ENCODE results near the gene IFNA5. TPM values are rescaled to one million over a fixed set of nuclear protein-coding genes. Genes with fewer than 3 reads are reported as not detected.
A peak's percentile ranks its signal among the peaks of the same experiment; 100 is the strongest.

IFNA5 gene
- total RNA-seq, result not detected in 2 replicates

DNA sequence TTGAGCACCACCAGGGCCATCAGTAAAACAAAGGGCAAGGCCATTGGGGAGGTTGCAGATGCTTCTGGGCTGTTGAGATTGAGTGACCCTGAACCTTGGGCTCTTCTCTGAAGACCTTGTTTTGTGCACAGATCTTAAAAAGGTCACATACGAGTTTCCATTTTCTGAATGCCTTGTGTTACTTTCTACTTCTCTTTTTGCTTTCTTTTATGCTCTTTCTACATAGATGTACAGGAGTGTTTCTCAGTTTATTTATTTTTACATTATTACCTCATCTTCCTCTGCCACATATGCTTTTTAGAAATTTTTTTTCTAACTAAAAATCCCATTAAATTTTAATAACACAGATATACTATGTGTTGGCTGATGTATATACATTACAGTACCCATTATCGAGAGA lies at the start of gene IFNA5:
TSS of gene IFNA5 (minus strand) at position 101 of the 400 bp plus-strand sequence. CDS start at position 44, 57 bp downstream.
- H3K9me3 Mint-ChIP-seq, result no peaks in the 10 kb centered on the region
- DNase-seq, result no peak
- H3K27me3 Mint-ChIP-seq, result peaks cover 50% of the 10 kb centered on the region
- no peaks in the 10 kb centered on the region for H3K36me3 Mint-ChIP-seq (ENCODE audit: low read depth)
- H3K4me1 Mint-ChIP-seq, result no peaks in the 10 kb centered on the region
- H3K27ac Mint-ChIP-seq, result no peak within 1 kb of the TSS
- H3K4me3 Mint-ChIP-seq, result no peak within 1 kb of the TSS
- intact Hi-C loops (cut with micrococcal nuclease), result no loop called here

DNA sequence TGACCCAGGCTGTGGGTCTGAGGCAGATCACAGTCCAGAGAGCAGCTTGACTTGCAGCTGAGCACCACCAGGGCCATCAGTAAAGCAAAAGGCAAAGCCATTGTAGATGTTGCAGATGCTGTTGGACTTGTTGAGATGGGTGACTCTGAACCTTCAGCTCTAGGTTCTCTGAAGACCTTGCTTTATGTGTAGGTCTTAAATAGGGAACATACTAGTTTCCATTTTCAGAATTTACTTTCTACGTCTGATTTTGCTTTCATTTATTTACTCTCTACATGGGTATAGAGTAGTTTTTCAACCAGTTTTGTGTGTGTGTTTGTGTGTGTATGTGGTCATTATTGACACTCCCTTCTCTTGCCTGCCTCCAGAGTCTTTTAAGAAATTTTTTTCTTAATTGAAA lies 45.7 kb upstream of the IFNA5 start, which contains the start of gene IFNA6:
TSS of gene IFNA6 (minus strand) at position 101 of the 400 bp plus-strand sequence. CDS start at position 101, 0 bp downstream.
- Mint-ChIP-seq H3K4me1 (no peaks in the 10 kb centered on the region), H3K36me3 (ENCODE audit: low read depth) (peaks cover 4% of the 10 kb centered on the region), H3K9me3 (peaks cover 16% of the 10 kb centered on the region), H3K4me3 (no peak within 1 kb of the TSS), H3K27ac (no peak within 1 kb of the TSS), H3K27me3 (peaks cover 69% of the 10 kb centered on the region)
- no peak for DNase-seq
- intact Hi-C loops (cut with micrococcal nuclease), result loop anchor here (10.0 kb wide), 2 partner anchors 244 to 704 kb away; no protein-coding TSS in a partner anchor

DNA sequence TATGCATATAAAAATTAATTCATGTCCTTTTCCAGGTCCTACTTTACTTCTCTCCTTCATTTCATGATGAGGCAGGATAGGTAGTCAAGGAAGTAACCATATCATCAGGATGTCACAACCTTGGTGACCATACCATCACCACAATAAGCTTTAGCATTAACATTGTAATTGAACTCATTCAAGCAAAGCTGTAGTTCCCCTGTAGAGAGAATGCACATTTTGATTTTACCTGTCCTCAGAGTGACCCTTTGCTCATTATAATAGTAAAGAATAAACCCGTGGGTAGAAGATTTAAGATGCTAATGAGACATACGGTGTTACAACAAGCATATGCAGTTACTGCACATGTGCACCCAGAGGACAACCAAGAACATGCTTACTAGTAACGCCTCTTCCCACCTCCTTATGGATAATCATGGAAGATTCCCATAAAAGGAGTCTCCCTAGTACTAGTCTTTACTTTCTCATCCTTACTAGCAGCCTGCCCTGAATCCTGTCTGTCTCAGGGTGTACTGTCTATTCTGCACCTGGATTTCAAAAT lies 43.4 kb upstream of the IFNA5 start:
- Mint-ChIP-seq H3K4me3 (no peak overlapping the region), H3K9me3 (peaks cover 11% of the 10 kb centered on the region), H3K27ac (no peak overlapping the region), H3K36me3 (ENCODE audit: low read depth) (no peaks in the 10 kb centered on the region), H3K4me1 (no peaks in the 10 kb centered on the region), H3K27me3 (peaks cover 67% of the 10 kb centered on the region)
- intact Hi-C loops (cut with micrococcal nuclease), result no loop called here
- DNase-seq, result no peak

DNA sequence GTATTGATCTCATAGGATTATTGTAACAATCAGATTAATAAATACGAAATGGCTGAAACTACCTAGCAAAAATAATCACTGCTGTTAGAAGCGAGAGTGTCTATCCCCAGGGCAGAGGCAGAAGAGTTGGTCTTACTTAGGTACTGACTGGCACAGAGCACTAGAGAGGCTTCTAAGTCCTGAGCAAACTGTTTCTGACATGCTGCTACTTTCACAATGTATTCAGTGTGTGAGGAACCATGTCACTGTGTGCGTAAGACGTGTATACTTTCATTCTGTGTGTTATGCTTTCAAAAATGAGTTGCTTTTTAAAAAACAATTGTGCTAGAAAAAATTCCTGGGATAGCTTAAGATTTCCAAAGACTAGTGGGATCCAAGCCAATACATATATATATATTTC lies 35.6 kb upstream of the IFNA5 start:
- H3K36me3 Mint-ChIP-seq (ENCODE audit: low read depth), result no peaks in the 10 kb centered on the region
- H3K27ac Mint-ChIP-seq, result no peak overlapping the region
- no peak overlapping the region for H3K4me3 Mint-ChIP-seq
- intact Hi-C loops (cut with micrococcal nuclease), result no loop called here
- peaks cover 5% of the 10 kb centered on the region for H3K4me1 Mint-ChIP-seq
- peak; percentile 14 for DNase-seq
- H3K27me3 Mint-ChIP-seq, result peaks cover 56% of the 10 kb centered on the region
- peaks cover 10% of the 10 kb centered on the region for H3K9me3 Mint-ChIP-seq

DNA sequence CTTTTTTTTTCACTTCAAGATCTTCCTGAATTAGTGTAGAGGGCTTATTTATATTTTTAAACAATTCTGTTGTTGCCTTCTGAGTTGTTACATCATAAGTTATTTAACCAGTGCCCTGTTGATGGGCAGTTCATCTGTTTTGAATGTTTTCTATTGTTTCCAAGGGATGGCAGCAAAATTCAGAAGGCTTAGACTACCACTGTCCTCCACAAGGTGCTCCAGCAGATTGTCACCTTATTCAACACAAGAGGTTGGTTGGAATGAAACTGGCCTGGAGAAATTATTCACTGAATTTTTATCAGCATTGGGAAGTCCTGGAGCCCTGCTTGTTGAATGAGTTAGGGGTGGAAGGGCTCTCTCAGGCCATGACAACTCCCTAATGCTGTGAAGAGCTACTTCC lies 31.3 kb upstream of the IFNA5 start:
- Mint-ChIP-seq H3K4me1 (peaks cover 26% of the 10 kb centered on the region), H3K27ac (no peak overlapping the region), H3K27me3 (peaks cover 20% of the 10 kb centered on the region), H3K9me3 (no peaks in the 10 kb centered on the region), H3K4me3 (peak overlapping the region; percentile 41), H3K36me3 (ENCODE audit: low read depth) (peaks cover 27% of the 10 kb centered on the region)
- no peak for DNase-seq
- intact Hi-C loops (cut with micrococcal nuclease), result loop anchor here (5.0 to 10.0 kb wide), 2 partner anchors 218 to 466 kb away; partner anchors contain the start of gene MTAP

DNA sequence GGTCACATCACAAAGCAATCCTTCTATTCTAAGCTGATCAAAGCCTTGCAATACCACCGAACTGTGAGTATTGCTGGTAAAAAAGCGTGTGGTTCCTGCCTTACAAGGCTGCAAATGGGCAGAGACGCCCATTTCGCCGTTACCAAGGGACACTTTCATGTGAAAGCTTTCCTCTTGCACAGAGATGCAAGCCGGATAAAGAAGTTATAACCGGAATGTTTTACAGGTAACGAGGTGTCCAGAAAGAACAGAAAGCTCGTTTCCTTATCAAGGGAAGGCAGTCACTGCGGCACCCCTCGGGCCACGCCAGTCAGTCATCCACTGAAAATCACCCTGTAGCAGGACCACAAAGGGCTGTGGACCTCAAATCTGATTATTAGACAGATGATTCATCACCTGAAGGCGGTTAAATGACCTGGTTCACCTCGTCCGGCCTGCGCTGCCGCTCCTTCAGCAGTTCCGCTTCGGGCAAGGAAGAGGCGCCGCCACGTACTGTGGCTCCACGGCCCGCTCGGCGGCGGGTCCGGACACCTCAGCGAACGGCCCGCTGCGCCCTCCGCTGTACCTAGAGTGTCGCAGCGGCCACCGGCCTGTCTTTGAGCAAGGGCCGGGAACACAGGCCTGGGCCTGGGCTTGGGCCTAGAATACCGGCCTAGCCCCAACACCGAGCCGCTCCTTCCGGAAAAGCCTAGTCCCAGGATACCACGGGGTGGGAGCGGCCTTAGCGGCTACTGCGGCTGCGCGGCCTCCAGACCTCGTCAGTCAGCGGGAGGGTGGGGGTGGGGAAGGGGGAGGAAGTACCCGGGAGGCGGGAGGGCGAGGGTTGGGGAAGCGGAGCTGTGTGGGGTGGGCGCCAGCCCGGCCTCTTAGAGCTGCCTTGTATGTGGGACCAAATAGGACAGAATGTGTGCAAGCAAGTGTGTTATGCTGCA lies 29.9 kb upstream of the IFNA5 start, which contains the start of gene KLHL9:
TSS of gene KLHL9 (minus strand) at position 704 of the 932 bp plus-strand sequence. CDS start at position 159, 545 bp downstream.
- Mint-ChIP-seq H3K9me3 (no peaks in the 10 kb centered on the region), H3K4me1 (peaks cover 33% of the 10 kb centered on the region), H3K4me3 (peak within 1 kb of the TSS; percentile 92), H3K36me3 (ENCODE audit: low read depth) (peaks cover 36% of the 10 kb centered on the region), H3K27ac (peak within 1 kb of the TSS; percentile 90), H3K27me3 (peaks cover 15% of the 10 kb centered on the region)
- intact Hi-C loops (cut with micrococcal nuclease), result loop anchor here (1.0 to 10.0 kb wide), 6 partner anchors 9 to 467 kb away; partner anchors contain the start of genes HACD4 and MTAP
- peak; percentile 94 for DNase-seq

DNA sequence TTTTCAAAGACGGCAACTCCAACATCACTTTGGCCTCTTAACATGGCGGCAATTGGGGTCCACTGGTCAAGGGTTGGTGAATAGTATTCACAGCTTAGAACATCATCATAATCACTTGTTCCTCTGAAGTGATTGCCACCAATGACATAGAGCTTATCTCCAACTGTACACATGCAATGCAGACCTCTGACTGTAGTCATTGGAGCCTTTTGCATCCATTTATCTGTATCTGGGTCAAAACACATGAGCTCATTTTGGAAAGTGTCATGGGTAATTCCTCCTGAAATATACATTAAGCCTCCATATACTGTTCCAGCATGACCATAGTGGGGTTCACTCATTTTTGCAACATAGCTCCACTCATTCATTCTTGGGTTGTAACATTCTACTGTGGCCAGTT lies 28.1 kb upstream of the IFNA5 start:
- DNase-seq, result no peak
- H3K27me3 Mint-ChIP-seq, result peaks cover 3% of the 10 kb centered on the region
- peaks cover 41% of the 10 kb centered on the region for H3K36me3 Mint-ChIP-seq (ENCODE audit: low read depth)
- H3K9me3 Mint-ChIP-seq, result no peaks in the 10 kb centered on the region
- intact Hi-C loops (cut with micrococcal nuclease), result loop anchor here (10.0 kb wide), 1 partner anchor 222 kb away; no protein-coding TSS in a partner anchor
- peak overlapping the region; percentile 92 for H3K4me3 Mint-ChIP-seq
- H3K27ac Mint-ChIP-seq, result no peak overlapping the region
- H3K4me1 Mint-ChIP-seq, result peaks cover 38% of the 10 kb centered on the region

DNA sequence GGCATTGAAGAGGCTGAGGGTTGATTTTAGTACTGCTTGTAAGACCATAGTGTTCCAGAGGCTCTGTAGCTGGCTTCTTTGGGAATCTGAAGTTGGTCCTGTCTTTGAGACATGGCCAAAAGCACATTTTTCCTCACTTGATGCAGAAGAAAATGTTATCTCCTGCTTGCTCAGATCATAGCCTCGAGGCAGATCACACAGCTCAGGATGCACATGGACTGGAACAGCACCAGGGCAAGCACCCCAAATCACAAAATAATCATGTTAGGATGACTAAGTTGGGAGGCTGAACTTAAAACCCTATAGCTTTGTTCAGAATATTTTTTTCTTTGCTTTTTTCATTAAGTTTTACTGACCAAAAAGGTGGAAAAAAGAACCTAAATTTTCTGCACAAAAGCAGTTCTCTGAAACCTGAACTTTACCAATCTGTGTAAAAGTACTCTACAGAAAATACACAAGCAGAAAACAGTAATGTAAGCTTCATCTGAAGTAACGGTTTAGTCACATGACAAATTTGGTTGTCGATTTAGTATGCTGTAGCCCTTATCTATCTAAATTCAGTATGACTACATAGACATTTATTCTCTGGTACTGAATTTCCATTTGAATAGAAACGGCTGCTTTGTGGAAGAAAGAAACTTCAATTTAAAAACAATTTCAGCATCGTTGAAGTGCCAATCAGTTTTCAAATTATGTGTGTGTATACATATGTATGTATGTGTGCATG lies 26.7 kb upstream of the IFNA5 start:
- peaks cover 43% of the 10 kb centered on the region for H3K4me1 Mint-ChIP-seq
- no peaks in the 10 kb centered on the region for H3K27me3 Mint-ChIP-seq
- no peak overlapping the region for H3K27ac Mint-ChIP-seq
- H3K4me3 Mint-ChIP-seq, result peak overlapping the region; percentile 17
- intact Hi-C loops (cut with micrococcal nuclease), result loop anchor here (10.0 kb wide), 1 partner anchor 223 kb away; no protein-coding TSS in a partner anchor
- no peaks in the 10 kb centered on the region for H3K9me3 Mint-ChIP-seq
- H3K36me3 Mint-ChIP-seq (ENCODE audit: low read depth), result peaks cover 44% of the 10 kb centered on the region
- no peak for DNase-seq

DNA sequence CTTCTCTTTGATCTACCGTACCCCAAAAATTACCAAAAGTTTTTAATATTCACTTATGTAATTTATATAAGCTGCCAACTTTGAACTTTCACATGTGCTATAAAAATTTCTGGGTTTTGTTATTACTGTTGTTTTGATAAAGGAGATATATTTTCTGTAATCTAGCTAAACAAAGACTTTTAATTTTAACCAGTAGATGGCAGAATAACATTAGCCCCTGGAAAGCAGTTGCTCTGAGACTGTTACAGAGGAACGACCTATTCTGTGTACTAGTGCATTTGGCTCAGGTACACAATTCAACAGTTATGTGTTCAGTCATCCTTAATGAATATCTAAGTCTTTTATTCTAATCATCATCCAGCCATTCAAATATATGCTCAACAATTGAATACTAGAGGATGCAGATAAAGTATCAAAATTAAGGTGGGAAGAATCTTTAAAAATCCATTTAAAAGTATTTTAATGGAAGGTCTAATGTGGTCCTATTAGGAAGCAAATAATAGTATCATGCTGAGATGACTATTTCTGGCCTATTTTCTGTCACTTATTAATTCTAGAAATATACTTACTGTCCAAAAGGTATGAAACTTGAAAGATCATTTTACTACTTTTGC lies 21.5 kb upstream of the IFNA5 start:
- intact Hi-C loops (cut with micrococcal nuclease), result loop anchor here (1.0 to 10.0 kb wide), 6 partner anchors 9 to 462 kb away; partner anchors contain the start of genes IFNA16 and KLHL9
- DNase-seq, result no peak
- no peak overlapping the region for H3K4me3 Mint-ChIP-seq
- no peaks in the 10 kb centered on the region for H3K27me3 Mint-ChIP-seq
- peaks cover 24% of the 10 kb centered on the region for H3K4me1 Mint-ChIP-seq
- no peaks in the 10 kb centered on the region for H3K9me3 Mint-ChIP-seq
- H3K36me3 Mint-ChIP-seq (ENCODE audit: low read depth), result peaks cover 50% of the 10 kb centered on the region
- no peak overlapping the region for H3K27ac Mint-ChIP-seq

DNA sequence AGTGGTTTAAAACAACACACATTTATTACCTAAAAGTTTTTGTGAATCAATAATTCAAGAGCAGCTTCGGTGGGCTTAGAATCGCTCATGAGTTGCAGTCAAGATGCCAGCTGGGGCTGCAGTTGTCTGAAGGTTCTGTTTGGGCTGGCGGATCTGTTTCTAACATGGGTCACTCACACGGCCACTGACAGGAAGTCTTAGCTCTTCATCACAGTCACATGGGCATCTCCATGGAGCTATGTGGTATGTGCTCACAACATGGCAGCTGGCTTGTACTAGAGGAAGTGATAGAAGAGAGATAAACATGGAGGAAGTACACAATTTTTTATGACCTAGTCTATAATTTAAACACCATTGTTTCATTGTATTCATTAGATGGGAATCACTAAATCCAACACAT lies 18.9 kb upstream of the IFNA5 start:
- no peak overlapping the region for H3K4me3 Mint-ChIP-seq
- H3K9me3 Mint-ChIP-seq, result no peaks in the 10 kb centered on the region
- H3K27me3 Mint-ChIP-seq, result no peaks in the 10 kb centered on the region
- H3K27ac Mint-ChIP-seq, result no peak overlapping the region
- peak; percentile 52 for DNase-seq
- H3K36me3 Mint-ChIP-seq (ENCODE audit: low read depth), result peaks cover 35% of the 10 kb centered on the region
- peaks cover 13% of the 10 kb centered on the region for H3K4me1 Mint-ChIP-seq
- intact Hi-C loops (cut with micrococcal nuclease), result loop anchor here (10.0 kb wide), 2 partner anchors 109 to 381 kb away; partner anchors contain the start of gene IFNA16

DNA sequence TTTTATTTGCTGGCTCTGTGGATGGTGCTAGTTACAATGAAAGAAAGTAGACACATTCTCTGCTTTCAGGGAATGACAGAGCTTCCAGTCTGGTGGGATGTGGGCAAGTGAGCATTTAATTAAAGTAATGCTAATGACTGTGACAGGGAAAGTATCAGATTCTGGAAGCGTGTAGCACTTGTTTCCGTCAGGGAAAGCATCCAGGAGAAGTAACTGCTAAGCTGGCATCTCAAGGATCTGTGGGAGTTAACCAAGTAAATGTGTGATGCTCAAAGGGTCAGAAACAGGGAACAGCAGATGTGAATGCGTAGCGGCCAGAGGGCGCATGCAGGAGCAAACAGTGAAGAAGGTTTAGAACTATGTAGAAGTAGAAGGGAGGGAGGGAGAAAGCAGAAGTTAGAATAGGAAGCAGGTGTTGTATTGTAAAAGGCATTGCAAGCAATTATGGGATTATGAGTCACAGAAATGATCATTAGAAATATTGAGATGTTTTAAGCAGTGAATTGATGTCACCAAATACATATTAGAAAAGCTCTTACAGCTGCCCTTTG lies 17.9 kb upstream of the IFNA5 start:
- Mint-ChIP-seq H3K27ac (no peak overlapping the region), H3K4me1 (peaks cover 10% of the 10 kb centered on the region), H3K4me3 (no peak overlapping the region), H3K27me3 (no peaks in the 10 kb centered on the region), H3K9me3 (no peaks in the 10 kb centered on the region), H3K36me3 (ENCODE audit: low read depth) (peaks cover 34% of the 10 kb centered on the region)
- DNase-seq, result no peak
- intact Hi-C loops (cut with micrococcal nuclease), result loop anchor here (10.0 kb wide), 2 partner anchors 108 to 382 kb away; partner anchors contain the start of gene IFNA16

DNA sequence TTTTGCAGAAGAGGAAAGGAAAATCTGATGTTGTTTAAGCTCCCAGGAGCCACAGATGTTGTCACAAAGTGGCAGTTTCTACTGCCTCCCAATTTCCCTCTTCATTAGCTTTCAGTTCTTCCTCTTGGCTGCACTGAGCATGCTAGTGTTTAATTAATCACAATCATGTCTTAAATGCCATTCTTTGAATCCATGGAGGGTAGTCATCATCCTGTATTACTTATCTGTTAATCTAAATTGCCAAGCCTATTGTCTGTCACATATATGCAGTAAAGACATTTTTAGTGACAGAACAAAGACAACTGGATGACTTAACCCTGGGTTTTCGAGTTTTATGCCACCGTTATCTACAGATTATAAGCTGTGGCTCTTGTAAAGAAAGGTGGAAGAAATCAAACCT lies 15.4 kb upstream of the IFNA5 start:
- peaks cover 27% of the 10 kb centered on the region for H3K36me3 Mint-ChIP-seq (ENCODE audit: low read depth)
- no peaks in the 10 kb centered on the region for H3K9me3 Mint-ChIP-seq
- H3K4me1 Mint-ChIP-seq, result peaks cover 2% of the 10 kb centered on the region
- peaks cover 4% of the 10 kb centered on the region for H3K27me3 Mint-ChIP-seq
- intact Hi-C loops (cut with micrococcal nuclease), result loop anchor here (10.0 kb wide), 2 partner anchors 106 to 384 kb away; partner anchors contain the start of gene IFNA16
- no peak overlapping the region for H3K27ac Mint-ChIP-seq
- DNase-seq, result no peak
- no peak overlapping the region for H3K4me3 Mint-ChIP-seq
